ENCODE data around the gene SELENOV.
A peak's percentile ranks its signal among the peaks of the same experiment; 100 is the strongest.

The SELENOV gene

GRCh38 chr19:39506944-39507714, 7.8 kb upstream of the SELENOV start:
- peaks cover 0 to 8% (median 0%) of the 10 kb centered on the region in 11 experiments; a peak in 1 of 22 replicates for H3K36me3 ChIP-seq
- H3K4me1 ChIP-seq, result peaks cover 0 to 15% (median 13%) of the 10 kb centered on the region in 10 experiments; a peak in 7 of 20 replicates
- no peaks in the 10 kb centered on the region for H3K9me3 ChIP-seq (replicated peaks in 1 of 11)
- H3K4me3 ChIP-seq, result peak overlapping the region; percentile 49 to 71 (median 62)
- peaks cover 38 to 53% (median 47%) of the 10 kb centered on the region in 11 experiments for H3K27me3 ChIP-seq
- peak overlapping the region in 10 of 11 experiments; percentile 45 to 65 (median 53); a peak in 18 of 22 replicates for H3K9ac ChIP-seq
- peak overlapping the region; percentile 62 to 87 (median 80) for H3K4me2 ChIP-seq
- H4K20me1 ChIP-seq, result peaks cover 0 to 9% (median 0%) of the 10 kb centered on the region in 11 experiments; a peak in 3 of 22 replicates
- no peak for TF ChIP-seq Cebpa-rat (IDR thresholded peaks at IDR 0.05)
- H3K27ac ChIP-seq, result 0 out of 22 replicates have a peak overlapping the region, but pooled peaks of 1 of the 11 experiments have one; percentile 17

GRCh38 chr19:39507715-39508364, 7.1 kb upstream of the SELENOV start:
- Histone ChIP-seq H4K20me1 (peaks cover 0 to 9% (median 0%) of the 10 kb centered on the region in 11 experiments; a peak in 3 of 22 replicates), H3K4me2 (peak overlapping the region; percentile 62 to 87 (median 80)), H3K9ac (peak overlapping the region in 8 of 11 experiments; percentile 49 to 65 (median 55); a peak in 11 of 22 replicates), H3K4me3 (peak overlapping the region; percentile 49 to 71 (median 62); a peak in 19 of 20 replicates), H3K36me3 (peaks cover 0 to 8% (median 0%) of the 10 kb centered on the region in 11 experiments; a peak in 1 of 22 replicates), H3K27ac (no peak overlapping the region), H3K4me1 (peaks cover 0 to 15% (median 13%) of the 10 kb centered on the region in 10 experiments; a peak in 7 of 20 replicates), H3K9me3 (replicated peaks in 1 of 11) (no peaks in the 10 kb centered on the region), H3K27me3 (peaks cover 41 to 61% (median 54%) of the 10 kb centered on the region in 11 experiments)
- no peak for TF ChIP-seq Cebpa-rat (IDR thresholded peaks at IDR 0.05)

- Histone ChIP-seq H4K20me1 (peaks cover 0 to 9% (median 0%) of the 10 kb centered on the region in 11 experiments; a peak in 3 of 22 replicates), H3K4me3 (no peak overlapping the region), H3K4me2 (no peak overlapping the region), H3K4me1 (peaks cover 0 to 15% (median 13%) of the 10 kb centered on the region in 10 experiments; a peak in 7 of 20 replicates), H3K36me3 (peaks cover 0 to 8% (median 0%) of the 10 kb centered on the region in 11 experiments; a peak in 1 of 22 replicates), H3K9me3 (replicated peaks in 1 of 11) (no peaks in the 10 kb centered on the region), H3K9ac (no peak overlapping the region), H3K27ac (no peak overlapping the region), H3K27me3 (peaks cover 49 to 68% (median 62%) of the 10 kb centered on the region in 11 experiments)
- no peak for TF ChIP-seq Cebpa-rat (IDR thresholded peaks at IDR 0.05)
These were observed 6.3 kb upstream of the SELENOV start for GRCh38 chr19:39508629-39509028.

GRCh38 chr19:39509233-39509632, 5.7 kb upstream of the SELENOV start:
- H3K27ac ChIP-seq, result no peak overlapping the region
- no peak overlapping the region for H3K4me3 ChIP-seq
- H4K20me1 ChIP-seq, result peaks cover 0 to 8% (median 0%) of the 10 kb centered on the region in 11 experiments; a peak in 4 of 22 replicates
- peaks cover 0 to 15% (median 13%) of the 10 kb centered on the region in 10 experiments; a peak in 7 of 20 replicates for H3K4me1 ChIP-seq
- H3K27me3 ChIP-seq, result peaks cover 55 to 74% (median 68%) of the 10 kb centered on the region in 11 experiments
- TF ChIP-seq Cebpa-rat (IDR thresholded peaks at IDR 0.05), result no peak
- peaks cover 0 to 4% (median 0%) of the 10 kb centered on the region in 11 experiments; a peak in 1 of 22 replicates for H3K36me3 ChIP-seq
- H3K9me3 ChIP-seq (replicated peaks in 1 of 11), result no peaks in the 10 kb centered on the region
- no peak overlapping the region for H3K9ac ChIP-seq
- no peak overlapping the region for H3K4me2 ChIP-seq

- peaks cover 0 to 15% (median 0%) of the 10 kb centered on the region in 11 experiments; a peak in 5 of 22 replicates for H4K20me1 ChIP-seq
- H3K36me3 ChIP-seq, result no peaks in the 10 kb centered on the region
- peaks cover 0 to 6% (median 0%) of the 10 kb centered on the region in 11 experiments; a peak in 1 of 22 replicates for H3K9me3 ChIP-seq (replicated peaks in 1 of 11)
- no peak overlapping the region for H3K4me3 ChIP-seq
- H3K4me2 ChIP-seq, result no peak overlapping the region
- no peak overlapping the region for H3K27ac ChIP-seq
- H3K4me1 ChIP-seq, result peaks cover 0 to 14% (median 8%) of the 10 kb centered on the region in 10 experiments; a peak in 13 of 20 replicates
- TF ChIP-seq Cebpa-rat (IDR thresholded peaks at IDR 0.05), result no peak
- peaks cover 50 to 79% (median 71%) of the 10 kb centered on the region in 11 experiments for H3K27me3 ChIP-seq
- no peak overlapping the region for H3K9ac ChIP-seq
These were observed 2.0 kb upstream of the SELENOV start for GRCh38 chr19:39512988-39513387.

GRCh38 chr19:39515551-39516191, 732 bp downstream of the SELENOV start:
- Histone ChIP-seq H3K27ac (no peak overlapping the region), H3K4me1 (peaks cover 5 to 21% (median 14%) of the 10 kb centered on the region in 10 experiments; a peak in 15 of 20 replicates), H3K27me3 (peaks cover 41 to 73% (median 58%) of the 10 kb centered on the region in 11 experiments), H4K20me1 (peaks cover 0 to 15% (median 0%) of the 10 kb centered on the region in 11 experiments; a peak in 5 of 22 replicates), H3K4me3 (peak overlapping the region in 1 of 10 experiments; percentile 44; a peak in 1 of 20 replicates), H3K4me2 (peak overlapping the region in 7 of 11 experiments; percentile 5 to 49 (median 39); a peak in 8 of 22 replicates), H3K9me3 (replicated peaks in 1 of 11) (peaks cover 0 to 6% (median 0%) of the 10 kb centered on the region in 11 experiments; a peak in 1 of 22 replicates), H3K9ac (no peak overlapping the region), H3K36me3 (no peaks in the 10 kb centered on the region)
- TF ChIP-seq Cebpa-rat (IDR thresholded peaks at IDR 0.05), result no peak

- Histone ChIP-seq H3K4me2 (peak overlapping the region in 2 of 11 experiments; percentile 8 to 44; a peak in 1 of 22 replicates), H3K9ac (no peak overlapping the region), H3K4me3 (no peak overlapping the region), H3K9me3 (replicated peaks in 1 of 11) (peaks cover 0 to 6% (median 0%) of the 10 kb centered on the region in 11 experiments; a peak in 1 of 22 replicates), H3K27ac (no peak overlapping the region), H3K27me3 (peaks cover 41 to 73% (median 58%) of the 10 kb centered on the region in 11 experiments), H4K20me1 (peaks cover 0 to 15% (median 0%) of the 10 kb centered on the region in 11 experiments; a peak in 5 of 22 replicates), H3K4me1 (peaks cover 5 to 21% (median 14%) of the 10 kb centered on the region in 10 experiments; a peak in 15 of 20 replicates), H3K36me3 (no peaks in the 10 kb centered on the region)
- TF ChIP-seq Cebpa-rat (IDR thresholded peaks at IDR 0.05), result no peak
These were observed 1.3 kb downstream of the SELENOV start for GRCh38 chr19:39516270-39516669.

- Histone ChIP-seq H3K36me3 (no peaks in the 10 kb centered on the region), H3K4me2 (no peak overlapping the region), H3K4me1 (peaks cover 5 to 21% (median 14%) of the 10 kb centered on the region in 10 experiments; a peak in 15 of 20 replicates), H3K9me3 (replicated peaks in 1 of 11) (peaks cover 0 to 6% (median 0%) of the 10 kb centered on the region in 11 experiments; a peak in 1 of 22 replicates), H3K9ac (no peak overlapping the region), H3K27me3 (peaks cover 41 to 63% (median 54%) of the 10 kb centered on the region in 11 experiments), H3K4me3 (no peak overlapping the region), H4K20me1 (peaks cover 0 to 15% (median 0%) of the 10 kb centered on the region in 11 experiments; a peak in 5 of 22 replicates), H3K27ac (no peak overlapping the region)
- TF ChIP-seq Cebpa-rat (IDR thresholded peaks at IDR 0.05), result no peak
These were observed 2.5 kb downstream of the SELENOV start for GRCh38 chr19:39517432-39517831.
